ENCODE measurements around the gene VWA3B.
"Not testable (repeated sequence)": the region's sequence is repeated elsewhere in the genome, so short reads cannot be mapped to it uniquely, and the experiment has no call there.

VWA3B gene, protein sequence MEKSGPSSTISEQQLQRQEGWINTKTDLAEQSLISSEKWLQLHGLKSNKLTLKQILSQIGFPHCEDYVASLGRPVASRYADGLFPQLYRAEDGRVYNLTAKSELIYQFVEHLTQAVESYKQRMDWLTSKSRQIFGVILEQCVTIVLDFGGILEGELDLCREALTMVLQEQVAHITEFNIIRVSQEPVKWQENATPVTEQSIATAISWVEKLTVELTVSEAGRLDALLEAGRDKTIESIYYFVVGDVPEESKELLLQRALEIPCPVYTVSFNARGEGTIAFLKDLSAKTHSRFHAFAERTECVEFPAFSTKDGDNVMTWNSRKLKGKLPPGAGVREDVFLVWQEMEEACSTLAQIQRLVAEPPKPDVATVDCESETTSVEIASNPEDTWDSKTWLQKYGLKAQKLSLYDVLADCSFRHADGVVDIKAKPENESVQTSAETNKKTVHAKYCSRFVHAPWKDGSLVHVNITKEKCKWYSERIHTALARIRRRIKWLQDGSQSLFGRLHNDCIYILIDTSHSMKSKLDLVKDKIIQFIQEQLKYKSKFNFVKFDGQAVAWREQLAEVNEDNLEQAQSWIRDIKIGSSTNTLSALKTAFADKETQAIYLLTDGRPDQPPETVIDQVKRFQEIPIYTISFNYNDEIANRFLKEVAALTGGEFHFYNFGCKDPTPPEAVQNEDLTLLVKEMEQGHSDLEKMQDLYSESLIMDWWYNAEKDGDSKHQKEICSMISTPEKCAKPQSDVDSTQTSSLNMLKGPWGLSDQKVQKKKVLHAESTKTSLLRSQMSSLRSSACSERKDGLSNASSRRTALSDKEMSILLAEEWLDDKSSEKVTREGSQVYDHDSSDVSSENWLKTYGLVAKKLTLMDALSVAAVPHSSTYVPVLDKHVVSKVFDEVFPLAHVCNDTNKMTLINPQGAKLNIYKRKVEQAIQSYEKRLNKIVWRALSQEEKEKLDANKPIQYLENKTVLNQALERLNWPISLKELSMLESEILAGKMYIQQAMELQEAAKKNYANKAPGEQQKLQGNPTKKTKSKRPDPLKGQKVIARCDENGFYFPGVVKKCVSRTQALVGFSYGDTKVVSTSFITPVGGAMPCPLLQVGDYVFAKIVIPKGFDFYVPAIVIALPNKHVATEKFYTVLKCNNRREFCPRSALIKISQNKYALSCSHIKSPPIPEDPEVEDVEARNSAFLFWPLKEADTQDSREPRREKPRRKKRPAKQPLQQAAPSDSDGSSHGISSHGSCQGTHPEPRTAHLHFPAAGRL (N-terminal part only)

GRCh38 chr2:98086491-98087446 lies at the start of gene VWA3B:
TSS of gene VWA3B (plus strand) at chr2:98087167. CDS start at chr2:98093093, 5,926 bp downstream.
- DNase-seq, result peak; percentile 24

DNA sequence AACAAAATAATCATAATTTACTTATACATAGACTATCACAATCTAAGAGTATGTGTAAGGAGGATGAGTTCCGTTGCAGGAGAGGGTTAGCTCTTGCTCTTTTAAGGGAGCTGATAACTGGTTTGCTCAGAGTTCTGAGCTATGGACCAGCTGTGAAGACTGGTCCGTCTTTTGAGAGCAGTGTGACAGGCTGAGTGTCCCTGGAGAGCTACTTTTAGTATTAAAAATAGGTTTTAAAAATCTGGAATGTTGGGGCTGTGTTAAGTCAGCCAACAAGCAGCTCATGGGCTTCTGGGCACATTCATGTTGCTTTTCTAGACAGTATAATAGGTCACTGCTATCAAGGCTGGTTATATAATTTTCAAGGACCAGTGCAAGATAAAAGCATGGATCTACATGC lies 49.8 kb upstream of the VWA3B start:
- no peak for DNase-seq

GRCh38 chr2:98037666-98038336 lies 49.2 kb upstream of the VWA3B start:
- DNase-seq, result no peak

- peak; percentile 4 for DNase-seq
These were observed 47.7 kb upstream of the VWA3B start for GRCh38 chr2:98039085-98039756.

DNA sequence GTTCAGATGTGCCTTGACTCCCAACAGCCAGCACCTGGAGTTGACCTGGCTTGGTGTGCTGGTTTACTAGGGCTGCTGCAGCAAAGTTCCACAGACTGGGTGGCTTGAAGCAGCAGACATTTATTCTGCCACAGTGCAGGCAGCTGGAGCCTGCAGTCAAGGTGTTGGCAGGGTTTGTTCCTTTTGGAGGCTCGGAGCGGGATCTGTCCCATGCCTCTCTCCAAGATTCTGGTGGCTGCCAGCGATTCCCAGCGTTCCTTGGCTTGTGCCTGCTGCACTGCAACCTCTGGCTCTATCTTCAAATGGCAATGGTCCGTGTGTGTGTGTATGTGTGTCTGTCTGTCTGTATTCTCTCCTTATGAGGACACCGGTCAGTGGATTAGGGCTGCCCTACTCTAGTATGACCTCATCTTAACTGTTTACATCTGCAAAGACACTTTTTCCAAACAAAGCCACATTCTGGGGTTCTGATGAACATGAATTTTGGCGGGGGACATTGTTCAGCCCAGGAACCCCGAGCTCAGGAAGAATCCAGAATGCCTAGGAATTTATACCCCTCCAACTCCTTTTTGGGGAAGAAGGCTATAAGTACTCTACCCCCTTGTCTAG lies 46.5 kb upstream of the VWA3B start:
- DNase-seq, result no peak

- DNase-seq, result no peak
These were observed 43.9 kb upstream of the VWA3B start for GRCh38 chr2:98043101-98043500.

DNA sequence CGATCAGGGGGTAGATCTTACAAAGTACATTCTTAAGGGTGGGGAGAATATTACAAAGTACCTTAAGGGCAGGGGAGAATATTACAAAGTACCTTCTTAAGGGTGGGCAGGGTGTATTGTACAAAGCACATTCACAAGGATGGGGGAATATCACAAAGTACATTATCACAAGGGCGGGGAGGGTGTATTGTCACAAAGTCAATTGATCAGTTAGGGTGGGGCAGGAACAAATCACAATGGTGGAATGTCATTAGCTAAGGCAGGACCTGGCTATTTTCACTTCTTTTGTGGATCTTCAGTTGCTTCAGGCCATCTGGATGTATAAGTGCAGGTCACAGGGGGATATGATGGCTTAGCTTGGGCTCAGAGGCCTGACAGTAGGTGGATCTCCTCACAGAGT lies 42.2 kb upstream of the VWA3B start:
- DNase-seq, result not testable (repeated sequence)

DNA sequence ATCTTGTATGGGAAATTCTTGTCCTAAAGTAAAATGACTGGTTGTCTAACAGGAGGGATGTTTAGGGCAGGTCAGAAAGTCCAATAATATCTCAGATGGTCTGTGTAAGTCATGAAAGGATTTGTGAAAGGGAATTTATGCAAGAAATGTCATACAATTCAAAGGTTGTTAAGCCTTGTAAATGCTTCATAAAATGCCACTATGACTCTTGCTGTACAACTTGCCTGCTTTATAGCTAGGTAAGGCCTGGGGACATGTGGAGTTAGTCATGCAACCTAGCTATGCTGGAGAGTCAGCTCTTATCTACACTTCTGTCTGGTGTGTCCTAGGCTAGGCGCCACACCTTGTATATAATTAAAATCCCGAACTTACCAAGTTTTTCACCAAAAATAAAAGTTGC lies 36.9 kb upstream of the VWA3B start:
- DNase-seq, result no peak

DNA sequence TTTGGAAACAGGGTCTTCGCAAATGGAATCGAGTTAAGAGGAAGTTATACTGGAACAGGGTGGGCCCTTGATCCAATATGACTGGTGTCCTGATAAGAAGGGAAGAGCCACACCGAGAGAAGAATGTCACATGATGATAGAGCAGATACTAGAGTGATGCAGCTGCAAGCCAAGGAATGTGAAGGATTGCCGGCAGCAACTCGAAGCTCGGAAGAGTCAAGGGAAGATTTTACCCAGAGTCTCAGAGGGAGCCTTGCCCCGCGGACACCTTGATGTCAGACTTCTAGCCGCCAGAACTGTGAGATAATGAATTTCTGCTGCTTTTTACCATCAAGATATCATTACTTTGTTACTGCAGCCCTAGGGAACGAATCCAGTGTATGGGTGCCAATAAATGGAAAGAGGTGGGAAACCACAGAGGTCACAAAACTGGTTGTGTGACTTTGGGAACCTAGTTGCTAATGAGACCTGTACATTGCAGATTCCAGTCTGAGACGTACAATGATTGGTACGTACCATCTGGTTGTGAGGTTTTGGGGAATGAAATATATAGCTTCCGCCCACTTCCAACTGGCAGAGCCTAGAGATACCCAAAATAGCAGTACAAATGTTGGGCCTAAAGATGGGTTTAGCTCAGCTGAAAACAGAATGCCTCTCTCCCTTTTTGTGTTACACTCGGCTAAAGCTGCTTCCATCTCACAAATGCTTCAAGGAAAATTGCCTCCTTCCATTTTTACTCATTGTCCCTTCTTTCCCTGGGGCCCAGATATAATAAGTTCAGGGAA lies 28.6 kb upstream of the VWA3B start:
- DNase-seq, result no peak

DNA sequence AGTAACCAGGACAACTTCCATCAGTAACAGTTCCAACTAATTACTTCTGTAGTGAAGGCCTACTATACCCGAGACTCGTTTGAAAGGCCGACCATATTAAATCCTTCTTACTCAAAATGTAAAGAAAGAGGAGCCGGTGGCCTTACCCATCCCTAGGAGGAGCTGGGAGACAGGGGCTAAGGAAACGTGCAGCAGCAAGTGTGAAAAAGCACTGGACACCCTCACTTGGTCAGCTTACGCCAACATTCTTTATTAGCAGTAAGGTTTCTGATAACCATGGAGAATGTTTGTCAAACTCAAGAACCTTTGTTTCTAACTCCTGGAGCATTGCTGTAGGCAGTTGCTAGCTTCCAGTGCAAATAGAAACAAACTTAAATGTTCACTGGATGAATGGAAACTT lies 26.7 kb upstream of the VWA3B start:
- DNase-seq, result no peak

DNA sequence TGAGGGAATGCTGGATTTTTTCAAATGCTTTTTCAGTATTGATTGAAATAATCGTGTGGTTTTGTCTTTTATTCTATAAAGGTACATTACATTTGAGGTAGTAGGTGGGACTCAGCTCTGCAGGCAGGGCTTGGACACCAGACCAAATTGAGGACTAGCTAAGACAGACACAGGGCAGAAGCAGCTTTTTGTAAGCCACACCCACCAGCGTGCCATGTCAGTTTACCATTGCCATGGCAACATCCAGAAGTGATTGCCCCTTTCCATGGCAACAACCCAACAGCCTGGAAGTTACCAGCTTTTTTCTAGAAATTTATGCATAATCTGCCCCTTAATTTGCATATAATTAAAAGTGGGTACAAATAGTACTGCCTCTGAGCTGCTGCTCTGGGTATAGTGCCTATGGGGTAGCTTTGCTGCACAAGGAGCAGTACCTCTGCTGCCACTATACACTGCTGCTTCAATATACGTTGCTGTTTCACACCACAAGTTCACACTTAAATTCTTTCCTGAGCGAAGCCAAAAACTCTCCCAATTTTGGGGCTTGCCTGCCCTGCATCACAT lies 23.6 kb upstream of the VWA3B start:
- DNase-seq, result no peak

DNA sequence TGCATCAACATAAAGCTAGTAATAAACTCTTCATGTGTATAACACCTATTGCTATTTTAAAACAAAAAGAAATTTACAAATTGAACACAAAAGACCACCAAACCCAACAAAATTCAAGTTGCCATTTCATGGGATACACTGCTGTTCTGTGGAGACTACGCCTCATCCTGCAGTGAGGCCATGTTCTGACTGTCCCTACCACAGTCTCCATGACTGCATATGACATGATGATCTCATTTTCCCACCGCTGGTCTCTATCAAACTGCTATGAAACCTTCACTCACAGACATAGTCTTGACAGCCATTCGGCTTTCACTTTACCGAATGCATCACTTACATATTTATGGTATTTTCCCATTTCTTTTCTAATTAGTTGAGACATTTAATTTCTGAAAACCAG lies 21.2 kb upstream of the VWA3B start:
- no peak for DNase-seq

DNA sequence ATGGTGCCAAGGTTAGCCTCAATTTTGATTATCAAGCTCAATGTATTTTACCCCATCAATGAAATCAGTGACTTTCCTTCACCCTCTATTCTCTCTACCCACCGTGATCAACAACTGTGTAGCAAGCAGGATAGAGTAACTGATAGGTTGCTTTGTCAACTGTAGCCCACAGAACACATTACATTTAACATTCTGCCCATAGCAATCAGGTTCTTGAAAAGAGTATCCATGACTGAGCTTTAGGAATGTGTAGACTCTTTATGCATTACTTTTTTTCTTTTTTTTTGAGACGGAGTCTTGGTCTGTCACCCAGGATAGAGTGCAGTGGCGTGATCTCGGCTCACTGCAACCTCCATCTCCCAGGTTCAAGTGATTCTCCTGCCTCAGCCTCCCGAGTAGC lies 19.8 kb upstream of the VWA3B start:
- no peak for DNase-seq

DNA sequence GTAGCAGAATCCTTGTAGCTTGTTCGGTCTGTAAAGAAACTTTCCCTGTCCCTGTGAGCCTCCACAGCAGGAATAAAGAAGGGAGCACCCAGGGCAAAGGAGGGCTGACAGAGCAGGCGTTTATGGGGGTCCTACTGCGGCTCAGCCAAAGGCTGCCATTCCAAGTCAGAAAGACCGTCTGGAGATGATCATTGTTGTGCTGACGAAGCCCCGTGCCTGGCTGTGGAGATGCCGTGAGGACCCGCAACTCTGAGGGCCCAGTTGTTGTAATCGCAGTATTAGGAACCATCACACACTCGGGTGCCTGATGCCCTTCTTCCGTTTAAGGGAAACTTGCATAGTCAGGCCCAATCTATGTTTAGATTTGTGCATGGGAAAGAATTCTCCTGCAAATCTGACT lies 16.9 kb upstream of the VWA3B start:
- no peak for DNase-seq

- DNase-seq, result no peak
These were observed 14.5 kb upstream of the VWA3B start for GRCh38 chr2:98072442-98072841.

- no peak for DNase-seq
These were observed 8.3 kb upstream of the VWA3B start for GRCh38 chr2:98078701-98079100.

DNA sequence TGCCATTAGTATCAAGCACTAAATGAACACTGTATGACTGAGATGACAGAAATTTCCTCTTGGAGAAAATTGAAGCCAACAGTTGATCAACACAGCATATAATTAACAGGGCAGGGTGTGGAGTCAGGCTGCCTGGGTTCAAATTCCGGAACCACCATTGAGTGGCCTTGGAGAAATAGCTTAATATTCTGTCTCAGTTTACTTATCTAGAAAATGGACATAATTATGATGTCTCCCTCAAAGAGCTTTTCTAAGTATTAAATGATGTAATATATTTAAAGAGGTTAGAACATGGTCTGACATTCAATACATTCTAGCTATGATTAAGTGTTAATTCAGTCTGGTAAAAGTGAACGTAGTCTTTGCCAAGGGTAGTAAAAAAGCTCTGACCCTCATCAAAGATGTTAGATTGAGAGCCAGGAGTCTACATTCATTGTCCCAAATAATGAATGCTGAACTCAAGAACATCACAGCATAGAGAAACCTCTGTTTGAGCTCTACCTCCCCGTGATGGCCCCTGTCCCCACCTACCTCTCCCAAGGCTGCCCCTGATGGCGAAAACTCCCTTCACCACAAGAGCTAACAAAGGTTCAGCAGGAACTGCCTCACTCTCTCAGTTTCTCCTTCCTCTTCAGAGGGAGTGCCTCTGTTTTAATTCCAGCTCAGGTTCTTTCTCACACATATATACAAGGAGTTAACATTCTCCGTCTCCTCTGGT lies 2.7 kb upstream of the VWA3B start:
- DNase-seq, result no peak

- DNase-seq, result no peak
These were observed 2.1 kb upstream of the VWA3B start for GRCh38 chr2:98084869-98085238.

- DNase-seq, result no peak
These were observed 1.3 kb upstream of the VWA3B start for GRCh38 chr2:98085649-98086048.

Data from CD4-positive, alpha-beta T cell treated with Interleukin-21 for 1 hour (primary cell).